Adipocyte (in vitro differentiated cells): ENCODE results near the gene ANKRD42.
A peak's percentile ranks its signal among the peaks of the same experiment; 100 is the strongest.
"Not testable (repeated sequence)": the region's sequence is repeated elsewhere in the genome, so short reads cannot be mapped to it uniquely, and the experiment has no call there.

Experiments used
- DNase-seq: peaks from one replicate; pipeline ENCODE4 v3.0.0-alpha.2; 2015; ENCODE audit warnings: low read depth
- H3K27me3 ChIP-seq: replicated peaks from 2 replicates; pipeline ENCODE4 v1.7.0; 2013; ENCODE audit warnings: mild to moderate bottlenecking, low read length, moderate library complexity; ENCODE audit not compliant: control insufficient read depth, insufficient read depth
- H3K36me3 ChIP-seq: 2 replicates; pipeline ENCODE4 v1.7.0; 2013; ENCODE audit warnings: low read length, mild to moderate bottlenecking, moderate library complexity; ENCODE audit not compliant: control insufficient read depth, insufficient read depth, severe bottlenecking
- H3K4me1 ChIP-seq: 2 replicates; pipeline ENCODE4 v1.7.0; 2013; ENCODE audit warnings: mild to moderate bottlenecking, low read length, moderate library complexity; ENCODE audit not compliant: control insufficient read depth, insufficient read depth
- H3K4me3 ChIP-seq: 2 replicates; pipeline ENCODE4 v1.7.0; 2013; ENCODE audit warnings: mild to moderate bottlenecking, low read length, moderate library complexity
- H3K9ac ChIP-seq: 2 replicates; pipeline ENCODE4 v1.7.0; 2013; ENCODE audit warnings: mild to moderate bottlenecking, low read length, moderate library complexity
- H3K9me3 ChIP-seq: 2 replicates; pipeline ENCODE4 v1.7.0; 2013; ENCODE audit warnings: mild to moderate bottlenecking, low read length, moderate library complexity; ENCODE audit not compliant: control insufficient read depth

The ANKRD42 gene

GRCh38 chr11:83206221-83206620, 12.7 kb downstream of the ANKRD42 start:
- H3K36me3 ChIP-seq: peaks cover 55% of the 10 kb centered on the region
- no peaks in the 10 kb centered on the region for H3K4me1 ChIP-seq
- H3K9me3 ChIP-seq: no peaks in the 10 kb centered on the region
- no peak overlapping the region for H3K4me3 ChIP-seq
- H3K27me3 ChIP-seq: no peaks in the 10 kb centered on the region
- H3K9ac ChIP-seq: no peak overlapping the region
- no peak for DNase-seq

GRCh38 chr11:83206771-83207382, 13.4 kb downstream of the ANKRD42 start:
- DNase-seq, H3K27me3 ChIP-seq, H3K4me3 ChIP-seq, H3K4me1 ChIP-seq, H3K9me3 ChIP-seq, H3K9ac ChIP-seq: not testable (repeated sequence)
- H3K36me3 ChIP-seq: peaks cover 61% of the 10 kb centered on the region

DNA sequence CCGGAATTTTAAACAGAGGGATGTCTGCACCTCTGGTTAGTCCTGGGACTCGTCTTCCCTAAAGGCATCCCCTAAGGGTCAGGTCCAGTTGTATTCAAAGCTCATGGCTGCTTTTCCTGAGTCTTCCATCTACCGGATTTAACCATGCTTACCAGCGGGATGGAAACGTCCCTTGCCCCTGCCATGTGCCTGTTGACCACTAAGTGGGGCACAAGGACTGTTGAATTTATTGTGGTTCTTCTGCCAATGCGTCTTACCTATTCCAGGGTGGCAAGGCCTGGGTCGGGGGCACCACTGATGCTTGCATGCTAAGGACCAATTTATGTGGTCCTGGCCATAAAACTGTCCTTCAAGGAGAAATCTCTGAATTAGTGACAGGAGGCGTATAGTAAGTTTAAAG, 25.6 kb downstream of the ANKRD42 start:
- no peak overlapping the region for H3K9ac ChIP-seq
- peaks cover 12% of the 10 kb centered on the region for H3K36me3 ChIP-seq
- H3K4me3 ChIP-seq: no peak overlapping the region
- DNase-seq: no peak
- H3K27me3 ChIP-seq: no peaks in the 10 kb centered on the region
- no peaks in the 10 kb centered on the region for H3K4me1 ChIP-seq
- H3K9me3 ChIP-seq: no peaks in the 10 kb centered on the region

- H3K36me3 ChIP-seq: peaks cover under 1% of the 10 kb centered on the region
- no peaks in the 10 kb centered on the region for H3K27me3 ChIP-seq
- no peak overlapping the region for H3K9ac ChIP-seq
- no peaks in the 10 kb centered on the region for H3K4me1 ChIP-seq
- no peaks in the 10 kb centered on the region for H3K9me3 ChIP-seq
- DNase-seq: no peak
- no peak overlapping the region for H3K4me3 ChIP-seq
These were observed 26.7 kb downstream of the ANKRD42 start for GRCh38 chr11:83220260-83220659.

GRCh38 chr11:83221694-83222093, 28.2 kb downstream of the ANKRD42 start:
- no peaks in the 10 kb centered on the region for H3K4me1 ChIP-seq
- H3K4me3 ChIP-seq: no peak overlapping the region
- no peak overlapping the region for H3K9ac ChIP-seq
- no peak for DNase-seq
- no peaks in the 10 kb centered on the region for H3K27me3 ChIP-seq
- H3K9me3 ChIP-seq: no peaks in the 10 kb centered on the region
- H3K36me3 ChIP-seq: peaks cover 4% of the 10 kb centered on the region

- no peak overlapping the region for H3K9ac ChIP-seq
- no peak for DNase-seq
- H3K4me3 ChIP-seq: no peak overlapping the region
- H3K9me3 ChIP-seq: no peaks in the 10 kb centered on the region
- no peaks in the 10 kb centered on the region for H3K27me3 ChIP-seq
- peaks cover 4% of the 10 kb centered on the region for H3K36me3 ChIP-seq
- H3K4me1 ChIP-seq: no peaks in the 10 kb centered on the region
These were observed 29.0 kb downstream of the ANKRD42 start for GRCh38 chr11:83222499-83222898.

GRCh38 chr11:83223457-83223856, 29.9 kb downstream of the ANKRD42 start:
- no peak for DNase-seq
- Histone ChIP-seq H3K4me3 (no peak overlapping the region), H3K9ac (no peak overlapping the region), H3K36me3 (peaks cover 4% of the 10 kb centered on the region), H3K9me3 (no peaks in the 10 kb centered on the region), H3K27me3 (no peaks in the 10 kb centered on the region), H3K4me1 (no peaks in the 10 kb centered on the region)

GRCh38 chr11:83235825-83236224, 42.3 kb downstream of the ANKRD42 start:
- Histone ChIP-seq H3K9me3 (no peaks in the 10 kb centered on the region), H3K4me1 (peaks cover 10% of the 10 kb centered on the region), H3K27me3 (no peaks in the 10 kb centered on the region), H3K4me3 (no peak overlapping the region), H3K9ac (no peak overlapping the region), H3K36me3 (no peaks in the 10 kb centered on the region)
- DNase-seq: peak; percentile 57

DNA sequence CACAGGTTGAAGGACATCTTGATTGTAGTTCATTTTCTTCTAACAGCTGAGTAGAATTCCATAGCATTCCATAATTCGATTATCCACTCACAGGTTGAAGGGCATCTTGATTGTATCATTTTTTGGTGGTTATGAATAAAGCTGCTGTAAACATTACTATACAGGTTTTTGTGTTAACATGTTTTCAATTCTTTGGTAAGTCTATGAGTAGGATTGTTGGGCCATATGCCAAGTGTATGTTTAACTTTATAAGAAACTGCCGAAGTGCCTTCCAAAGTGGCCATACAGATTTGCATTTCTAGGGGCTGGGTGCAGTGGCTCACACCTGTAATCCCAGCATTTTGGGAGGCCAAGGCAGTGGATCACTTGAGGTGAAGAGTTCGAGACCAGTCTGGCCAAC, 44.6 kb downstream of the ANKRD42 start:
- Histone ChIP-seq H3K36me3 (no peaks in the 10 kb centered on the region), H3K4me1 (peaks cover 10% of the 10 kb centered on the region), H3K27me3 (no peaks in the 10 kb centered on the region), H3K9me3 (no peaks in the 10 kb centered on the region), H3K4me3 (no peak overlapping the region), H3K9ac (no peak overlapping the region)
- peak; percentile 27 for DNase-seq

DNA sequence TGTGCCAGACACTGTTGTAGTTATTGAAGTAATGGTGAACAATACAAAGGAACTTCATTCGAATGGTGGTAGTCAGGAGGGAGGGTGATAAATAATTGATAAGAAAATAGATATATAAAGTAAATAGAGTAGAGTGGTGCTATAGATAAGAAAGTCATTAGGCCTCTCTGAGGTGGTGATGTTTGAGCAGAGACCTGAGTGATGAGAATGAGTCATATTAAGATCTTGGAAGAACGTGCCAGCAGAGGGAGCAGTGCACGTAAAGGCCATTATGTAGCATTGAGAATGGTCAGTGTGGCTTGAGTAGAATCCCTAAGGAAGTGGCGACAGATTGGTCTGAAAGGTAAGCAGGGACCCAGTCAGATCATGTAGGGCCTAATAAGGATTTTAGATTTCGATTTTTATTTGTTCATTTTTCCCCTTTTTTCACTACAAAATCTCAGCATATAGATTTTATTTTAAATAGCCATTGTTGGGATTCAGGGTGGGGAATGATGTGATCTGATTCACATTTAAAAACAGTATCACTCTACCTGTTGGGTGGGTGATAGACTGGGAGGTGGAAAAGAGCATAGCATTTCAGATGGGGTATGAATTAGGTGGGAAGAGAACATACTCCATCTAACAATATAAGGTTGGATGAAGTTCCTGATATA, 47.9 kb downstream of the ANKRD42 start:
- Histone ChIP-seq H3K9ac (no peak overlapping the region), H3K36me3 (no peaks in the 10 kb centered on the region), H3K4me1 (no peaks in the 10 kb centered on the region), H3K4me3 (no peak overlapping the region), H3K27me3 (no peaks in the 10 kb centered on the region), H3K9me3 (no peaks in the 10 kb centered on the region)
- peak; percentile 66 for DNase-seq

DNA sequence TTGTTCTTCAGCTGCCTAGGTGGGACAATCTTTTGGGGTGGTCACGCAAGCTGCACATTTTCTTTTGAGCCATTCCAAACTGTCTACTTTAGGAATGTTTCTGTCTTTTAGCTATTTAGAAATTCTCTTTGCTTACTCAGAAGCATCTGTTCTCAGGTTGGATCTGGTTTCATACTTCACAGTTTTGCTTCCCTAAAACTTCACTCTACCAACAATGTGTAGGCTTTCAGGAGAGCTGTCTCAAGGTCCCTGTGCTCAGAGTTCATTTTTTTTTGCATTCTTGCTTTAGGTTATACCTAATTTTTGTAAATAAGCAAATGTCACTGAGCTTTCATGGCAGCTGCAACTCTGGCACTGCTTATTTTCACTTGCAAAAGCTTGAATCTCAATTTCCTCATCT, 55.9 kb downstream of the ANKRD42 start:
- no peak for DNase-seq
- Histone ChIP-seq H3K4me3 (no peak overlapping the region), H3K36me3 (peaks cover 8% of the 10 kb centered on the region), H3K4me1 (no peaks in the 10 kb centered on the region), H3K9ac (no peak overlapping the region), H3K9me3 (no peaks in the 10 kb centered on the region), H3K27me3 (no peaks in the 10 kb centered on the region)
